ENCODE measurements around the gene FBXO36. TPM values are rescaled to one million over a fixed set of nuclear protein-coding genes. Genes with fewer than 3 reads are reported as not detected.

Gene FBXO36
- total RNA-seq, 4 donors from 2014 or later = 1.9 to 3.8 (median 2.4) TPM

DNA sequence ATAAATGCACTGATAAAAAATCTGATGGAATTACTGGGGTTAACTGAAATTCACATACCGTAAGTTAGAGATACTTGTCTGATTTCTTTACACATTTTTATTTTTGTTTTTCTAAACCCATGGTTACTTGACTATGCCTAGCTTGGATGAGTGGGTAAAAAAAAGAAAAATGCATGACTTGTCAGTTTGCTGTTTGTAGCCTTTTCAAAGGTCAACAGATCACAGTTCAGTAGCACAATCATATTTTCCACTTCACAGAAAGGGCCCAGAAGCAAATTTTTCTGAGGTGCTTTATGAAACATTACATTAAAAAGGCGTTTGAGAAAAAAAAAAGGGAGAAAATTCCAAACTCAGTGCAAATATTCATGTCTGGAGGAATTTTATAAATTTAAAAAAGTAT is 130.0 kb downstream of the FBXO36 start:
- TF ChIP-seq CTCF (IDR thresholded peaks at IDR 0.05; ENCODE audit: low read depth) = no peak

- no peak for TF ChIP-seq CTCF (IDR thresholded peaks at IDR 0.05; ENCODE audit: low read depth)
Measured at GRCh38 chr2:230053753-230054478, 131.6 kb downstream of the FBXO36 start.

DNA sequence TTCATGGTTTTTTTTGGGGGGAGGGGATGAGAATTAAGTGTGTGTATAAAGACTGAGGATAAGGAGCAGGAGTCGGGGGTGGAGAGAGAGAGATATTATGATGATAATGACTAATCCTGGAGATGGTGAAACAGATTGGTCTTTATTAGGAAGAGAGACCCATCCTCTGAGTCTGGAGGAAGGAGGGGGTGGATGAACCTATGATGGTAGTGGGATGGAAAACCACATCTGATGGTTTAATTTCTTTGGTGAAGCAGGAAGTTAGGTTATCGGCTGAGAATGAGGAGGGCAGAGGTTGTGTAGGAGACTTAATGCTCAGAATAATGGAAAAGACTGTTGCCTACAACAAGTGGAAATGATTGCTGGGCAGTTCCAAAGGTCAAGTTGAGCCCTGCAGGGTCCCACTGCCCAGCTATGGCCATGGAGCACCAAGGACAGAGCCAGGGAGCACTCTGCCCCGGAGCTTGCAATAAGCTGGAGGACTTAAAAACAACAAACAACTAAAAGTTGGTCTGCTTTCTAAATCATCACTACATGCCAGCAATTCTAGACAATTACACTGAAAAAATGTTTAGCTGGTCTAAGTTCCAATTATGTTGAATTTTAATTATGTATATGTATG is 138.5 kb downstream of the FBXO36 start:
- TF ChIP-seq CTCF (IDR thresholded peaks at IDR 0.05; ENCODE audit: low read depth) = no peak

Small RNAs within 50 kb of the gene (small RNA-seq; reads per million reads assigned to genes)
- gene RNU6-1027P = not detected
- gene RNU6-613P = not detected
- not detected for gene RNU6-964P
- gene RNY4P19 = not detected

Other genes with a start within 250 kb of the FBXO36 start
- 1 to 10 TPM in 3 of 4 donors, under 1 TPM in 1; 0.57 to 6.2 (median 3.4) TPM for gene DNER, start 207.9 kb upstream of the FBXO36 start, total RNA-seq
- 100 to 1,000 TPM; 202 to 249 (median 216) TPM for gene TRIP12, start 494 bp upstream of the FBXO36 start, total RNA-seq
- gene SLC16A14, start 146.4 kb downstream of the FBXO36 start, total RNA-seq = 1 to 10 TPM in 3 of 4 donors, under 1 TPM in 1; 0.68 to 3.3 (median 1.8) TPM

All from subcutaneous adipose tissue (tissue), 4 donors.